Ishikawa (cell line): ENCODE data around the gene ADCYAP1.

Experiments
- CREB1 ChIP-seq: IDR thresholded peaks from 2 replicates; pipeline ENCODE4 v1.6.1; 2012; ENCODE audit warnings: low read depth
- RAD21 ChIP-seq: IDR thresholded peaks from 2 replicates; pipeline ENCODE4 v1.6.1; 2012; ENCODE audit warnings: low read depth

GRCh38 chr18:924987-925386 is 20.3 kb downstream of the ADCYAP1 start:
- TF ChIP-seq CREB1 (no peak), RAD21 (no peak)
